ENCODE data around the gene DNMT1.
"Not testable (repeated sequence)": the region's sequence is repeated elsewhere in the genome, so short reads cannot be mapped to it uniquely, and the experiment has no call there.

DNMT1 gene

DNA sequence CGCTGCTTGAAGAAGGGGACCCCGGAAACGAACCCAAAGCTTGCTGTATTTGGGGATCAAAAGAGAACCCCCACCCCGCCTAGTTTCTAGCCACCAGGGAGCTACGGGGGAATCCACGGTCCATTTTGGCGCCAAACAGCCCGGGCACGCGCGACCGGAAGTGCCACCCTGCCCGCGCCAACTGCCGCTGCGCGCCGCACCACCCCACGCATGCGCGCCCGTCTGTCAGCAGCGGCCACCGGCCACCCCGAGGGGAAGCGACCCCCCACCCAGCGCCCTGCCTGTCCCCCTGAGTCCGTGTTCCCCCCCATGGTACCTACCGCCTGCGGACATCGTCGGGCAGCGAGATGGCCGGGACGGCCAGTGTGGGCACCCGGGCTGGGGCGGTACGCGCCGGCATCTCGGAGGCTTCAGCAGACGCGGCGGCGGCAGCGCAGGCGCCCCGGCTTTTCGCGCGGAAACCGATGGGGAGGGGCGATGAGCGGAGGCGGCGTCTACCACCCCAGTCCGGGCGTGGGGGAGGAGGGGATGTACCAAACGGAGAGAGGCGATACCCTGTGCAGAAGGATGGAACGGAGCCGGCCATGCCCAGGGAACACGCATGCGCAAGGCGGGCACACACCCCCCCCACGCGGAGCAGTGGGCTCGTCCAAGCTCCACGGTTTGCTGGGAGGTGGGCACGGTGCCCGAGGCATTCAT is at the start of gene DNMT1:
DNMT1 (minus strand) TSS at position 454 of the 699 bp plus-strand sequence; CDS start at position 400, 54 bp downstream.
- DNase-seq (ENCODE audit: low spot score), result peak; percentile 99

DNA sequence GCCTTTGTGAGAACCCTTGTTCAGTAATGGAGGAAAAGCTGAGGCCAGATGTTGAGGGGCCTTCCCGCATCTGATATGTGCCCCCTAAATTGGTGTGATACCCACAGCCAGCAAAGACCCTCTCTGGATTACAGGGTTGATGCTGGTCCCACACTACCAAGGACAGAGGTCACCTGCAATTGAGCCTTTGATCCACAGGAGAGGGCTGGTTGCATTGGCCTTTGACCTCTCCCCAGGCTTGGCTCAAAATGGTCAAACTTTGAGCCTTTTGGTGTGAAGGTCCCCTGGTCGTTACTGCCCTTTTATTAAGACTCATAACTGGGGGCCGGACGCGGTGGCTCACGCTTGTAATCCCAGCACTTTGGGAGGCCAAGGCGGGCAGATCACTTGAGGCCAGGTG is 48.9 kb upstream of the DNMT1 start:
- DNase-seq (ENCODE audit: low spot score), result no peak

DNA sequence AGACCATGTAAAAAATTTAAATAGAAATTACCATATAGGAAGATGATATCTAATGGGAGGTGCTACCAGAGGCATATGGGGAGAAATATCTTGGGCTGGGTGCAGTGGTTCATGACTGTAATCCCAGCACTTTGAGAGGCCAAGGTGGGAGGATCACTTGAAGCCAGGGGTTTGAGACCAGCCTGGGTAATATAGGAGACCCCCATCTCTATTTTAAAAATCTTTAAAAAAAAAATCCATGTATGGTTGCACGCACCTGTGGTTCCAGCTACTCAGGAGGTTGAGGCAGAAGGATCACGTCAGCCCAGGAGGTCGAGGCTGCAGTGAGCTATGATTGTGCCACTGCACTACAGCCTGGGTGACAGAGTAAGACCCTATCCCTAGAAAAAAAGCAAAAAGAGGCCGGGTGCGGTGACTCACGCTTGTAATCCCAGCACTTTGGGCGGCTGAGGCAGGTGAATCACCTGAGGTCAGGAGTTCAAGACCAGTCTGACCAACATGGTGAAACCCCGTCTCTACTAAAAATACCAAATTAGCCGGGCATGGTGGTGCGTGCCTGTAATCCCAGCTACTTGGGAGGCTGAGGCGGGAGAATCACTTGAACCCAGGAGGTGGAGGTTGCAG is 47.2 kb upstream of the DNMT1 start:
- DNase-seq (ENCODE audit: low spot score), result not testable (repeated sequence)

DNA sequence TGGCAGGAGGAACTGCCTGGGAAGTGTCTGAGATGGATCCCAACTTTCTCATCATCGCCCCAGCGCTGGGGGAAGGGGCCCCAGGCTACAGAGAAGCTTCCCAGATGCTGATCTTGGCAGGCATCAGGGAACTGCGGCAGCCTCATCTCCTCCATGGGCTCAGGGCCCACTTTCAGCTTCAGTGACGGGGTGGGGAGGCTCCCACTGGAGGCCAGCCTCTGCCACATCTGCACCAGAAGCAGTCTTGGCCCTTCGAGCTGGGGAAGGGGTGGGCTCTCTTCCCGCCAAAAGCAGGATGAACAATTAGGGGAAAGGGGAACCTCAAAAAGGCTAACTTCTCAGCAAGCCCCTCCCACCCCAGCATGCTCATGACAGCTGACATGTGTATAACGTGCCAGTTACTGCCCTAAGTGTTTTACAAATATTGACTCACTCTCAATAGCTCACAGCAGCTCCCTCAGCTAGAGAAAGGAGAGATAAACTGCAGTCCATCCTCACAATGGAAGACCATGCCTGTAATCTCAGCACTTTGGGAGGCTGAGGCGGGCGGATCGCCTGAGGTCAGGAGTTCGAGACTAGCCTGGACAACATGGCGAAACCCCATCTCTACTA is 43.5 kb upstream of the DNMT1 start:
- DNase-seq (ENCODE audit: low spot score), result no peak

DNA sequence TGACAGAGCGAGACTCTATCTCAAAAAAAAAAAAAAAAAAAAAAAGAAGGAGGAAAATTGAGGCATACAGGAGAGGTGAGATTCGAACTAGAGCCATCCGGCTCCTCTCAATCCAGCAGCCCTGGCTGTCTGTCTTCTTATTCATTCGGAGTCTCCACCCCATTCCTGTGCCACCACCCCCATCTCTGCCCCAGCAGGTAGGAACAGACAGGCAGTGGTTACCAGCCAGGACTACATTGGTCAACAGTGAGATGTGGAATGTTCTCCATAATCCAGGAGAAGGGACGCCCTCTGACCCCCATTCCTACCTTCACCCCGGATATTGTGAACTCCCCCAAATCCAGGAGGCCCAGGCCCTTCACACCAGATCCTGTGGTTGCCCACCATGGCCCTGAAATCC is 42.9 kb upstream of the DNMT1 start:
- DNase-seq (ENCODE audit: low spot score), result no peak

DNA sequence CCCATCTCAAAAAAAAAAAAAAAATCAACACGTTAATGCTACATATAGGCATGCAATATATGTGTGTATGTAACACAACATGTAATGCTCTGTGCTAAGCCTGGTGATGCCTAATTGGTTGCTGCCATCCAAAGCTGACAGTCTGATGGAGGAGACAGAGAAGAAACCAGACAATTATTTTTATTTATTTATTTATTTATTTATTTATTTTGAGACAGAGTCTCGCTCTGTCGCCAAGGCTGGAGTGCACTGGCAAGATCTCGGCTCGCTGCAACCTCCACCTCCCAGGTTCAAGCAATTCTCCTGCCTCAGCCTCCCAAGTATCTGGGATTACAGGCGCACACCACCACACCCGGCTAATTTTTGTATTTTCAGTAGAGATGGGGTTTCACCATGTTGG is 40.7 kb upstream of the DNMT1 start:
- not testable (repeated sequence) for DNase-seq (ENCODE audit: low spot score)

DNA sequence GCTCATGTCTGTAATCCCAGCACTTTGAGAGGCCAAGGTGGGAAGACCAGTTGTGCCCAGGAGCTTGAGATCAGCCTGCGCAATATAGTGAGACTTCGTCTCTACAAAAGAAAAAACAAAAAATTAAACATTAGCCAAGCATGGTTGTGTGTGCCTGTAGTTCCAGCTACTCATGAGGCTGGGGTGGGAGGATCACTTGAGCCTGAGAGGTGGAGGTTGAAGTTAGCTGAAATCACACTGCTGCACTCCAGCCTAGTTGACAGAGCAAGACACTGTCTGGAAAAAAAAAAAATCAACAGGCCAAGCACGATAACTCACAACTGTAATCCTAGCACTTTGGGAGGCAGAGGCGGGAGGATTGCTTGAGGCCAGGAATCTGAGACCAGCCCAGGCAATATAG is 40.2 kb upstream of the DNMT1 start:
- DNase-seq (ENCODE audit: low spot score), result no peak

DNA sequence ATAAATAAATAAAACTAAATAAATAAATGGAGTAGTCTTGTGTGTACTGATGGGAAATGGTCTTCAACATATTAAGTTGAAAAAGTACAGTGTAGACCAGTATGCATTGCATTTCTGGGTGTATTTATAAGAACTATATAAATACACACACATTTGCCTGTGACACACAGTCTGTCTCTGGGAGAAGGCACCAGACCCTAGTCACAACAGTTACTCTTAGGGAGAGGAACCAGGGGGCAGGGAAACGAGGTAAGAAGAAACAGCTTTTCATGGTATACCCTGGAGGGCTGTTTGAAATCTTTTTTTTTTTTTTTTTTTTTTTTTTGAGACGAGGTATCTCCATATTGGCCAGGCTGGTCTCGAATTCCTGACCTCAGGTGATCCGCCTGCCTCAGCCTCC is 39.2 kb upstream of the DNMT1 start:
- DNase-seq (ENCODE audit: low spot score), result no peak

DNA sequence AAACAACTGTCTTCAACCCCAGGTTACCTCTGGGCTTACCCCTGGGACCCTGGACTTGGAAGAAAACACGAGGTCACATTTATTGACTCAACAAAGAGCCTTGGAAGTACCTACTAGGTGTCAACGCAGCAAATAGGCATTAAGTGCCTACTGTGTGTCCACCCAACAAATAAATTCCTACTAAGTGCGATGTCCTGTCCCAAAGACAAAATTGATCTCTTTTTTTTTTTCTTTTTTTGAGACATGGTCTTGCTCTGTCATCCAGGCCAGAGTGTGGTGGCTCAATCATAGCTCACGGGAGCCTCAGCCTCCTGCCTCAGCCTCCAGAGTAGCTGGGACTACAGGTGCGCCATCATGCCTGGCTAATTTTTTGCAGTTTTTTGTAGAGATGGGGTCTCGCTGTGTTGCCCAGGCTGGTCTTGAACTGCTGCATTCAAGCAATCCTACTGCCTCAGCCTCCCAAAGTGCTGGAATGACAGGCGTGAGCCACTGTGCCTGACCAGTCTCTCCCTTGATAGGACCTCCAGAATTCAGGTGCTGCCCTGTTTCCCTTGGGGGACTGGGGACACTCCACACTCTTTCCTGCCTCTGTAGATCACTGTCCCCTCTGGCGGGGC is 37.0 kb upstream of the DNMT1 start:
- DNase-seq (ENCODE audit: low spot score), result no peak

DNA sequence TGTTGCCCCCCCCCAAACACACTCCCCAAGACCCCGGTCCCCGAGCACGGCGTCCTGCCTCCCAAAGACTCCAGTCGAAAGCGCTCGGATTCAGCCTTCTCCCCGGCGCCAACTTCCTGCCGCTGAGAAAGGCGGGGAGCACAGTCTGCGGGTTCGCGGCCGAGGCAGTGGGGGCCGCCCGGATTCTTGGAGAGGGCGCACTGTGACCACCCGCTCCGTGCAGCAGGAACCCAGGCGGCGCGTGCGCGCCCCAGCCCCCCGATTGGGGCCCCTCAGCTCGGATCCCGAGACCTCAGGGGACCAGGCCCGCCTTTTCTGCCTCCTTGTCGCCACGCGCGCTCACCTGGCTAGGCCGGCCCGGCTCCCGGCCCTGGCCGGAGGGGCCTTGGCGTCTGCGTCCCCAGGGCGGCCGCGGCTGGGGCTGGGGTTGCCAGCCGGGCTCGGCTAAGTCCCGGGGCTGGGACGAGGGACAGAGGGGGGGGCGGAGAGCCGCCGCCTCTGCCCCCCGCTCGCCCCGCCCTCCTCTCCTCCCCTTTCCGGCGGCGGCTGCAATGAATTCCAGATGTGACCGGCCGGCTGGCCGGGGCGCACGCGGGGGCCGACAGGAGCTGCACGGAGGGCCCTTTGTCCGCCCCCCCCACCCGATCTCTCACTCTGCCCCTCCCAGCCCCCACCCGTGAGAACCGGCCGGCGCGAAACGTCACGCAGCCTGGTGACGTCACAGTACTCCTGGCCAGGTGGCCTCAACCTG is 36.3 kb upstream of the DNMT1 start, which contains the start of gene S1PR2:
S1PR2 (minus strand) TSS at position 471 of the 751 bp plus-strand sequence. CDS start 6,426 bp downstream, outside the sequence.
- peak; percentile 50 for DNase-seq (ENCODE audit: low spot score)

DNA sequence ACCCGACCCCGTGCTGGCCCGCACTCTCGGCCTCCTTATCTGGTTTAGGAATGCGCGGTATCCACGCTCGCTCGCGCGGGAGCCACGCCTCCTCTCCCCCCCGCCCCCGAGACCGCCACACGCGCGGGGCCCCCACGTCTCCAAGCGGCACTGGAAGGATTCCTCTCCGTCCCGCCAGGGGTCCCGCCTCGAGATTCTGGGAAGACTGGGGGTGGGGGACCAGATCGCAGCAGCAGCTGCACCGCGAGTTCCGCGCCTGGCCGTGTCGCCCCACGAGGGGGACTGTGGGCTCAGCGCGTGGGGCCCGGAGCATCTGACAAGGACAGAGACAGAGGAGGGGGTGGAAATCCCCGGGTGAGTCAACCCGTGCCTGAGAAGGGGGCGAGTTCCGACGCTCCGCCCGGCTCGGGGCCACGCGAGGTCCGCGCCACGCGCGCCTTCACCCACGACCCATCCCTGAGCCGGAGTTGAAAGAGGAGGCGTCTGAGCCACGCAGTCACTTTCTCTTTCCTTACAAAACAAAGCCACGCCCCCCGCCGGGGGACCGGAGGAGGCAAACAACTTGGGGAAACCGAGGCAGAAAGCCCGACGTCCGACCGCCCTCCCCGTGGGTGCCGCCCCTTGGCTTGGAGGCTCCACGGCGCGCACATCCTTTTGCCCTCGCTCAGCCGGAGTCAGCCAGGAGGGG is 35.6 kb upstream of the DNMT1 start:
- peak; percentile 19 for DNase-seq (ENCODE audit: low spot score)

DNA sequence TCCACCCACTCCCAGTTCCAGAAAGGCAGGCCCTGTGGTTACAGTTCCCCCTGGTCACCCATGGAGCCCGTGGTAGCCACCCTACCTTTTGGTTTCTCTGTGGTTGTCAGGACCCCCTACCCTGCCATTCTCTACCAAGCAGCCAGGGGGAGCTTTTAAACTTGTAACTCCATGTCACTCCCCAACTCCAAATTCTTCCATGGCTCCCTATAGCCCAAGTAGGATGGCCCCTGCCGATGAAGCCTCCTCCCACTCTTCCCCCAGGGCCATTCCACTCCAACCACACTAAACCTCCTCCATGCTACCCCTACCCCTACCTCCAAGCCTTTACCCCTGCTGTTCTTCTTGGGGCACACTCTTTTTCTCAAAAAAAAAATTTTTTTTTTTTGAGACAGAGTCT is 34.2 kb upstream of the DNMT1 start:
- DNase-seq (ENCODE audit: low spot score), result peak; percentile 44

DNA sequence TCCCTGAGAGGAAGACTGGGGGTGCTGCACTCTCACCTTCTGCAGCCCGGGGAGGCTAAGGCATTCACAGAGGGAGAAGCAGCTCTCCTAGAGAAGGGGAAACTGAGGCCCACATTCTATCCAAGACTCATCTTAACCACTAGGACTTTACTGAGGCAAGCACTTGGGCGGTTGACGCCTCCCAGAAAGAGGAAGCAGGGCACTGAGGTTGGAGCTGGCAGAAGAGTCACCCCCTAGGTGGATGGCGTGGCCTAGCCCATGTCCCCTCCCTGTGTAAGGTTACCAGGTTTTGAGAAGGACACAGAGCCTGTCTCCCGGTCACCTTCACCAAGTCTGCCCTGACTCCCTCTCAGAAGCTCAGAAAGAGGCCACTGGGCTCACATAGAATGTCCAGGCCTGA is 33.6 kb upstream of the DNMT1 start:
- DNase-seq (ENCODE audit: low spot score), result no peak

DNA sequence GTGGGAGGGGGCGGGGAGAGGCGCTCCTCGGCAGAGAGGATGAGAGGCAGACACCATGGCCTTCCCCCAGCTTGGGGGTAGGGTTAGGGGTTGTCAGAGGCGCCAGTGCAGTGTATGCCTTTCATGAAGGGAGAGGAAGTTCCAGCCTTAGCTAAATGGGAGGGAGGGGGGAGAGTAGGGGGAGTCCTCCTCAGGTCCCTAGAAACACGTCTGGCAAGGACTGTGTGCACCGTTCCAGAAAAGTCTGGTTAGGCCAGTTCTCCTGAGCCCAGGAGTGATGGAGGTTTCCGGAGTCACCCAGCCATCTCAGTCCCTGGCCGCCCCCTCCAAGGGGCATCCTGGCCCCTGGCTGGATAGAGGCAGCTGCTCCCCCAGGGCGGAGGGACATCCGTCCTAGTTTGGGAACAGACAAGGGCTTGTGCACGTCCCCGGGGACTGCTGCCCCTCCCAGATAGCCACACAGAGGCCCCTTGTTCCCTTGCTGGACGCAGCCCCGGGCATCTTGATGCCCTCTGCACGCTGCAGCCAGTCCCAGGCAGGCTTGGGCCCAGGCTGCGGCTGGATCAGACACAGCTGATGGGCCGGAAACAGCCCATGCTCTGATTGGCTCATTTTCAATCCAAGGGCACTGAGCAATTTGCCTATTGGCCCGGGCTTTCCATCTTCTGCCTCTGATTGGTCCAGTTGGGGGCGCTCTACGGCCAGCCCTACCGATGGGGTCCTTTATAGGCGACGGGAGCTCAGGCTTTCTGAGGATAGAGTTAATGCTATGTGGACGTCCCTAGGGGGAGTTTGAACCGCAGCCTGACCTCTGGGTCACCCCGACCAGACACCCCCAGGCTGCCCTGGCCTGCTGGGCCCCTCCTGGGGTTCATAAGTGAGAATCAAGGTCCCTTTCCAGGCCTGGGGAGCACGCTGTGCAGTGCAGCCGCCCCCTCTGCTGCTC is 32.5 kb upstream of the DNMT1 start:
- DNase-seq (ENCODE audit: low spot score), result no peak

DNA sequence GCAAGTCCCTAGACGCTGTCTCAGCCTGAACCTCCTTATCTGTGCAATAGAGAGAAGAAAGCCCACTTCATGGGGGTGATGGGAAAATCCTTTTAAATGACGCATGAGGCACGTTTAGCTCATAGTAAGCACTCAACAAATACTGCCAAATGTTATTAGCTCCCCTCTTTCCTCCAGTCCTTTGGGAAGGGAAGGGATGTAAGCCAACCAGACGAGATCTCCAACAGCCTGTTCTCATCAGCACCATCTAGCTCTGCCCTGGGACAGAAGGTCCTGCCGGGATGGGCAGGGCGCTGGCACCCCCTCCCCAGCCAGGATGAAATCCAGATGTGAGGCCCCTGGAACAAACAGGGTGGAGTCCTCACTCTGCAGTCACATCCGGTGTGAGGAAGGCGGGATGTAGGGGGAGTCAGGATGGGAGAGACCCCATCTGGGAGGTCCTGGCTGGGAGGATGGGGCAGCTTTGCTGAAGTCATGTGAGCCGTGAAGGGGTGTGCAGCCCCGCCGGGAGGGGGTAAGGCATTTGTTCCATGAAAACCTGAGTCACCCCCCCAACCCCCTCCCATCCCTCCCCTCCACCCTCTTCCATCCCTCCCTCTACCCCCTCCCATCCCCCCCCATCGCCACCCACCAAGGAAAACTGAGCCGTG is 31.7 kb upstream of the DNMT1 start:
- DNase-seq (ENCODE audit: low spot score), result no peak

DNA sequence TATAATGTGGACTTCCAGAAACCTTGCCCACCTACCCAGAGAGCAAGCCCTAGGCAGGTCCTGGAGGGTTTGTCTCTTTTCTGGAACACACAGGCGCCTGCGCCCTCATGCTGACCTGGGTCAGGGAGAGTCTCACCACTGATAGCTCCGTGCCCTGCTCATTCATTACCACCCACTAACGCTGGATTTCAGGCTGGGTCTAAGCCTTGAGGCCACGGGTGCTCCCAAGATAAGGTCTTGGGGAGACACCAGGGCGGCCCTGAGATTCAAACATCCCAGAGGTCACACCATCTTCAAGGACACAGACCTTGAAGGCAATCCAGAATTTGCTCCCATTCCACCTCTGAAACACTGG is 31.2 kb upstream of the DNMT1 start:
- no peak for DNase-seq (ENCODE audit: low spot score)

DNA sequence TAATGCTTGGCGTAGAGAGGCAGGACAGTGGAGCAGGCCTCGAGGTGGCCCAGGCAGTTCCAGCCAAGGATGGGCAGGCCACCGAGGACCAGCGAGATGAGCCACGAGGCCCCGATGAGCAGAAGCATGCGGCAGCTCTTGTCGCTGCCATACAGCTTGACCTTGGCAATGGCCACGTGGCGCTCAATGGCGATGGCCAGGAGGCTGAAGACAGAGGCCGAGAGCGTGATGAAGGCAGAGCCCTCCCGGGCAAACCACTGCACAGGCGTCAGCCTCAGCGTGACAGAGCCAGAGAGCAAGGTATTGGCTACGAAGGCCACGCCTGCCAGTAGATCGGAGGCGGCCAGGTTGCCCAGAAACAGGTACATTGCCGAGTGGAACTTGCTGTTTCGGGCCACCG is 29.6 kb upstream of the DNMT1 start:
- DNase-seq (ENCODE audit: low spot score), result no peak

DNA sequence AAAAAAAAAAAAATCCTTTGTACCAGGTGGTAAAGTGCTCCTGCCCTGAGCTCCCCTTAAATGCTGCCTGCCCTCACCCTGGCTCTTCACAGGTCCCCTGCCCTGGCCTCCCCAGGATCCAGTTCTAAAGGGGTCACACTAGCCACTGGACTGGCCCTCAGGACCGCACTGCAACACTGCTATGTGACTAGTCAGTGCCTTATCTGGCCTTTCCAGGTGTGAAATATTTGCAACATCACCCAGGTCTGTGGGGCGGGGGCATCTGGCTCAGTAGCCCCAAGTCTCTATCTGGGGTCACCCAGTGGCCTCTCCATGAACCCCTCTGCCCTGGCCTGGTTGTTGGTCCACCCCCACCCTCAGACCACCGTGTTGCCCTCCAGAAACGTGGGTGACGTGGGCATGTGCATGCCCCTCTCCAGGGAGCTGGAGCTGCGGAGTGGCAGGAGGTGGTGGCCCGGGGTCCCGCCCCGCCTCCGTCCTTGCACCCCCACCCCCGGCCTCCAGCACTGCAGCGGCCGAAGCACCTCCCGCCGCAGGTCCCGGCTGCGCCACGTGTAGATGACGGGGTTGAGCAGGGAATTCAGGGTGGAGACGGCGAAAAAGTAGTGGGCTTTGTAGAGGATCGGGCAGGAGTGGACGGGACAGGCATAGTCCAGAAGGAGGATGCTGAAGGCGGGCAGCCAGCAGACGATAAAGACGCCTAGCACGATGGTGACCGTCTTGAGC is 28.9 kb upstream of the DNMT1 start:
- no peak for DNase-seq (ENCODE audit: low spot score)

DNA sequence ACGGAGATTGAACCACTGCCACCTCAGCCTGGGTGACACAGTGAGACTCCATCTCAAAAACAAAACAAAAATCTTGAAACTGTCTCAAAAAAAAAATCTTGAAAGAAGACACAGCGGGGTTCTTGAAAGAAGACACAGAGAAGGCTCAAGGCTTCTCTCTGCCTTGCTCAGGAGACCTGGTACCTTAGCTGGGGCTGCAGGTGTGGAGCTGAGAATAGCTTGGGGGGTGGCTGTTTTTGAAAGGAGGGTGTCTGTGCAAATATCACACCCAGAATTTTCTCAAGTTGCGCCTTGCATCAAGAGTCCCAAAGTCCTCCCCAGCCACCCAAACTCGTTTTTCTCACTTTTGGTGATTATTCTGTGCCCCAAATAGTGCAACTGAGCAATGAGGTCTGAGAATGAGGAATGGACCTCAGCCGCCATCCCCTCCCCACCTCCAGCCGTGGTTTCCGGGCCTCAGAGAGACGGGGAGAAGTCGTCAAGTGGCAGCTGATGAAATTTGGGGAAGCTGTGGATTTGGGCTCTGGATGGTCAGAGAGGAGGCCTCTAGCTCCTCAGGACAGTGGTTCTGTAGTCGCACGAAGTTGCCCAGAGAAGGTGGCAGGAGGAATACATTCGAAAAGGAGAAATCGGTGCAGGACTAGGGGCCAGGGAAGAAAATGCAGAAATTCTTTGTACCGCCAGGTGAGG is 27.6 kb upstream of the DNMT1 start:
- DNase-seq (ENCODE audit: low spot score), result no peak

Measured in activated CD4-positive, alpha-beta T cell treated with anti-CD3 and anti-CD28 coated beads, Interleukin-2, Interleukin-4, amounts not matched to agents 100 ng/mL and 50 ng/mL, durations not matched to agents 16 hours and 8 hours (primary cell).